K562 (cell line): ENCODE results near the gene PKD1. TPM values are rescaled to one million over a fixed set of nuclear protein-coding genes. Genes with fewer than 3 reads are reported as not detected.

Experiments
- CREB1 ChIP-seq, 2 experiments: sonication (generic) in 1 of 2; formaldehyde crosslinking in 1 of 2; IDR thresholded peaks; 2 replicates each; pipeline versions ENCODE4 v1.6.1 to v1.8.0; 2012 to 2022; ENCODE audit warnings: inconsistent platforms in 1 of 2, mild to moderate bottlenecking in 1 of 2, missing genetic modification reagents in 1 of 2, moderate library complexity in 1 of 2
- MTA2 ChIP-seq: fragments of 450-650 bp; IDR thresholded peaks from 2 replicates; pipeline ENCODE4 v1.6.1; 2016; ENCODE audit warnings: low read depth
- NCOA6 ChIP-seq: fragments of 450-650 bp; IDR thresholded peaks from 2 replicates; pipeline ENCODE4 v1.6.1; 2017; ENCODE audit warnings: mild to moderate bottlenecking
- TARDBP ChIP-seq: fragments of 450-650 bp; IDR thresholded peaks from 2 replicates; pipeline ENCODE4 v1.6.1; 2016
- ZBTB40 ChIP-seq, 2 experiments: fragments of 450-650 bp in 1 of 2; sonication (generic) in 1 of 2; formaldehyde crosslinking in 1 of 2; IDR thresholded peaks; 2 replicates each; pipeline versions ENCODE4 v1.7.1 to v1.9.0; 2016 to 2022; ENCODE audit warnings: inconsistent platforms in 1 of 2, mild to moderate bottlenecking in 1 of 2, missing genetic modification reagents in 1 of 2
- ZNF174 ChIP-seq: fragments of 250-450 bp; sonication (Bioruptor Pico); IDR thresholded peaks from 2 replicates; pipeline ENCODE4 v1.4.0; 2020; ENCODE audit warnings: mild to moderate bottlenecking
- ZNF41 ChIP-seq: fragments of 250-450 bp; sonication (Bioruptor Pico); conservative IDR thresholded peaks from 2 replicates; pipeline ENCODE4 v1.4.0; 2020; ENCODE audit warnings: mild to moderate bottlenecking
- polyA plus RNA-seq, 8 experiments: library from polyadenylated mRNA; depleted of rRNA in 4 of 8; stranded (reverse) in 5 of 8; unstranded in 3 of 8; fragments of >200 nt; fragmentation: Nextera tagmentation in 2 of 8; fragmentation: Illumina TruSeq in 1 of 8; extraction: Ambion mirVana in 2 of 8; extraction: Trizol in 1 of 8; gene quantifications; 2 replicates each; pipeline versions ENCODE4 v1.2.1 to v1.2.3, GENCODE V29; 2011 to 2014; ENCODE audit warnings: inconsistent platforms in 1 of 8, missing spikeins in 1 of 8
- total RNA-seq, 7 experiments: library from RNA; depleted of rRNA in 6 of 7; stranded (reverse); fragments of >200 nt in 6 of 7; fragmentation: Illumina TruSeq in 2 of 7; extraction: Trizol in 2 of 7; gene quantifications; 2 replicates each; pipeline versions ENCODE4 v1.2.1 to v1.2.3, GENCODE V29; 2011 to 2021; ENCODE audit warnings: low replicate concordance in 1 of 7

The PKD1 gene
- total and polyA plus RNA-seq, 9 of the 15 experiments (the other 6 are each of a cell fraction or from before 2014, with no cell fraction given), result 0.23 to 93.5 (median 12.6) TPM

DNA sequence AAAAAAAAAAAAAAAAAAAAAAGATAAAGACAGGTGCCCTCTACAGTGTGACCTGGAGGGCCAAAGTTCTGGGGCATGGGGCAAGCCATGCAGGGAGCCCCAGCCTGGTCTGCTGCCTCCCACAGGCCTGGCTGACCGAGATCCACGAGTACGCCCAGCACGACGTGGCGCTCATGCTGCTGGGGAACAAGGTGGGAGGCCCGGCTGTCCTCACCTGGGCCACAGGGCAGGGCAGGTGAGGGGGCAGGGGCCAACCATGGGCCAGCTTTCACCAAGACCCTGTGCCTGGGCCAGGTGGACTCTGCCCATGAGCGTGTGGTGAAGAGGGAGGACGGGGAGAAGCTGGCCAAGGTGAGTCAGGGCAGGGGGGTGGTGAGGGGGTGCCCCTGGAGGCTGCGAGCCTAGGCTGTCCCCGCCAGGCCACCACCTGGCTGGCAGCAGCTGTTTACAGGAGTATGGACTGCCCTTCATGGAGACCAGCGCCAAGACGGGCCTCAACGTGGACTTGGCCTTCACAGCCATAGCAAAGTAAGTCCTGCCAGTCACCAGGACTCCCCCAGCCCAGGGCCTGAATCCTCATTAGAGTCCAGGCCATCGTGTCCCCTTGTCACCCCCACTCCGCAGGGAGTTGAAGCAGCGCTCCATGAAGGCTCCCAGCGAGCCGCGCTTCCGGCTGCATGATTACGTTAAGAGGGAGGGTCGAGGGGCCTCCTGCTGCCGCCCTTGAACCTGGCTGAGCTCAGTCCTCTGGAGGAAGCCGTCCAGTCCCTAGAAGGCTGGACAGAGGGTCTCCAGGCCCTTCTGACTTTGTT lies 17.2 kb upstream of the PKD1 start (continued):
- TF ChIP-seq CREB1 (IDR thresholded peaks at IDR 0.05) (0 out of 2 replicates have a peak, but pooled peaks have one; percentile 30), CREB1 (CRISPR knock-in tag; IDR thresholded peaks at IDR 0.05) (no peak), MTA2 (no peak), ZNF41 (CRISPR knock-in tag) (no peak), ZBTB40 (IDR thresholded peaks at IDR 0.05) (no peak), ZBTB40 (CRISPR knock-in tag; IDR thresholded peaks at IDR 0.05) (no peak), TARDBP (no peak), NCOA6 (no peak), ZNF174 (CRISPR knock-in tag) (no peak)
